Endothelial cell of umbilical vein (primary cell): Measurements from ENCODE around the gene MYO1E.

ENCODE experiments used
- EZH2 ChIP-seq: IDR thresholded peaks from 2 replicates; pipeline ENCODE4 v1.6.1; 2012; ENCODE audit warnings: borderline replicate concordance, low read depth, mild to moderate bottlenecking, moderate library complexity, low read length, inconsistent platforms; ENCODE audit not compliant: severe bottlenecking
- POLR2A ChIP-seq: IDR thresholded peaks from 2 replicates; pipeline ENCODE4 v1.6.1; 2012; ENCODE audit warnings: low read depth, mild to moderate bottlenecking, control low read depth, low read length
- TF ChIP-seq, protein P1 (sequence below), 2 donors: IDR thresholded peaks; 1 replicate in 1 of 2; 2 replicates in 1 of 2; pipeline ENCODE4 v1.5.1; 2011; ENCODE audit warnings: low read length in 2 of 2, mild to moderate bottlenecking in 2 of 2, moderate library complexity in 2 of 2, control low read depth in 1 of 2, inconsistent platforms in 1 of 2, low read depth in 1 of 2; ENCODE audit not compliant: insufficient read depth in 1 of 2; ENCODE audit errors: extremely low read depth in 1 of 2

DNA sequence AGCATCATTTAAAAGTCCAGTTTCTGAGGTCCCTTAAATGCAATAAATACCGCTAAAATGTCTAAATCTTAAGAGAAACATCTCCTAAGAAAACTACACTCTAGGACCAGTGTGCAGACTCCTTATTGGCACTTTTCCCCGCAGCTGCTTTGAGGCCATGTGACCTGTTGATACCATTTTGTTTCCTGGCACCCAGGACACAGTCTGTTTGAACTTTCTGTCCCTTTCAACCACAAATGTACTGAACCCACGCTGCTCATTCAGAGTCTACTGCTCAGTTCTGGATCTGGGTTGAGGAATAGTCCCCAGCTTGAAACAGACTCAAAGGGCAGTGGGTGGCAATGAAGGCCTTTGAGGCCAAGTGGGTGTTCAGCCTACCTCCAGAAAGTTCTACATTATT lies 148.9 kb downstream of the MYO1E start:
- TF ChIP-seq POLR2A (no peak), EZH2 (no peak)
- TF ChIP-seq, protein P1, sequence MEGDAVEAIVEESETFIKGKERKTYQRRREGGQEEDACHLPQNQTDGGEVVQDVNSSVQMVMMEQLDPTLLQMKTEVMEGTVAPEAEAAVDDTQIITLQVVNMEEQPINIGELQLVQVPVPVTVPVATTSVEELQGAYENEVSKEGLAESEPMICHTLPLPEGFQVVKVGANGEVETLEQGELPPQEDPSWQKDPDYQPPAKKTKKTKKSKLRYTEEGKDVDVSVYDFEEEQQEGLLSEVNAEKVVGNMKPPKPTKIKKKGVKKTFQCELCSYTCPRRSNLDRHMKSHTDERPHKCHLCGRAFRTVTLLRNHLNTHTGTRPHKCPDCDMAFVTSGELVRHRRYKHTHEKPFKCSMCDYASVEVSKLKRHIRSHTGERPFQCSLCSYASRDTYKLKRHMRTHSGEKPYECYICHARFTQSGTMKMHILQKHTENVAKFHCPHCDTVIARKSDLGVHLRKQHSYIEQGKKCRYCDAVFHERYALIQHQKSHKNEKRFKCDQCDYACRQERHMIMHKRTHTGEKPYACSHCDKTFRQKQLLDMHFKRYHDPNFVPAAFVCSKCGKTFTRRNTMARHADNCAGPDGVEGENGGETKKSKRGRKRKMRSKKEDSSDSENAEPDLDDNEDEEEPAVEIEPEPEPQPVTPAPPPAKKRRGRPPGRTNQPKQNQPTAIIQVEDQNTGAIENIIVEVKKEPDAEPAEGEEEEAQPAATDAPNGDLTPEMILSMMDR (IDR thresholded peaks at IDR 0.05; ENCODE audit: extremely low read depth in 1 of 2, insufficient read depth in 1 of 2, low read depth in 1 of 2, low read length in 2 of 2) = no peak
